ENCODE measurements around the gene SEPTIN12.

The SEPTIN12 gene

DNA sequence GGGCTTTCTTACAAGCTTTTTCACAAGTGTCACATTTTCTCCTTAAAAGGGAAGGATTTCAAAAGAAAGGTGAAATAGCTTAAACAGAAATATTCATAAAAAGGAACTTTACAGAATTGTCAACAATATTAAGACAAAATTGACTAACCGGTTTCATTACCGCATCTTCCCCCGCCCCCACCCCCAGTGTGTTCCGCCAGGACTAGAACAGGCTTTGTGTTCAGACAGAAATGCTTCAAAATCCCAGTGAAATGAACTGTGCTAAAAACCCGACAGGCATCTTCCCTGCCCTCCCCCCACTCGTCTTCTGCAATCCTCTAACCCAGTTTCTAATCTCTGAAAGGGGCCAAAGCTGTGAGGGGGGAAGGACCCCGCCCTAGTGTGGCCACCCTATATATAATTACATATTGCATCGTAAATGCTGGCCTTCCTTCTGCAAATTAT is 15.3 kb upstream of the SEPTIN12 start:
- TF ChIP-seq CTCF (conservative IDR thresholded peaks at IDR 0.05; ENCODE audit: low read depth, low read length): no peak
- H3K4me3 ChIP-seq (ENCODE audit: low read depth, low read length): no peak overlapping the region
- no peak for DNase-seq (ENCODE audit: low read depth)

DNA sequence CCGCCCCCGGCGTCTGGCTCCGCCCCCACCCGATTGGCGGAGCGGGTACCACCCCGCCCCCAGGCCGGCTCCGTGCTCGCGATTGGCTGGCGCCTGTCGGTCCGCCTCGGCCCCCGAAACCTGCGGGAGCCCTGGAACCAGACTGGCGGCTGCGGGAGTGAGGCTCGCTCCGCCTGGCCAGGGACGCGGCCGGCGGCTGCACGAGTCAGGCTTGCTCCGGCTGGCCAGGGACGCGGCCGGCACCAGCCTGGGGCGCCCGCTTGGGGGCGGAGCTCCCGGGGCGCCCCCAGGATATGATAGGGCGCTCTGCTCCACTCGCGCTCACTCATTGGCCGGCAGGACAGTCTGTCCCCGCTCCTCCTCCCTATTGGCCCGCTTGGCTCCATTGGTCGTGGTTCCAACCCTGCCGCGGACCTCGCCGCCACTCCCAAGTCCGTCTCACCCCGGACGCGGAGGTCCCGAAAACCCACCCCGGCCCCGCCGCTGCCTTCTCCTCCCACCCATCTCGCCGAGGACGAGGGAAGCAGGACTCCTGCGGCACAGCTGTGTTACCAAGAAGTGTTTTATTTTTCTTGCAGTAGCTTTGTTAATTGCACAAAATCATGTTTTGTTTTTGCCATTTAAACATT is 14.6 kb upstream of the SEPTIN12 start:
- TF ChIP-seq CTCF (conservative IDR thresholded peaks at IDR 0.05; ENCODE audit: low read depth, low read length): no peak
- DNase-seq (ENCODE audit: low read depth): peak; percentile 94
- H3K4me3 ChIP-seq (ENCODE audit: low read depth, low read length): peak overlapping the region; percentile 81

- DNase-seq (ENCODE audit: low read depth): peak; percentile 35
- peak within 1 kb of the TSS; percentile 81 for H3K4me3 ChIP-seq (ENCODE audit: low read depth, low read length)
- no peak for TF ChIP-seq CTCF (conservative IDR thresholded peaks at IDR 0.05; ENCODE audit: low read depth, low read length)
These were observed 14.0 kb upstream of the SEPTIN12 start, which contains the start of gene ROGDI for GRCh38 chr16:4801962-4802658. TSS of gene ROGDI (minus strand) at chr16:4802633. CDS start at chr16:4802571, 62 bp downstream.

DNA sequence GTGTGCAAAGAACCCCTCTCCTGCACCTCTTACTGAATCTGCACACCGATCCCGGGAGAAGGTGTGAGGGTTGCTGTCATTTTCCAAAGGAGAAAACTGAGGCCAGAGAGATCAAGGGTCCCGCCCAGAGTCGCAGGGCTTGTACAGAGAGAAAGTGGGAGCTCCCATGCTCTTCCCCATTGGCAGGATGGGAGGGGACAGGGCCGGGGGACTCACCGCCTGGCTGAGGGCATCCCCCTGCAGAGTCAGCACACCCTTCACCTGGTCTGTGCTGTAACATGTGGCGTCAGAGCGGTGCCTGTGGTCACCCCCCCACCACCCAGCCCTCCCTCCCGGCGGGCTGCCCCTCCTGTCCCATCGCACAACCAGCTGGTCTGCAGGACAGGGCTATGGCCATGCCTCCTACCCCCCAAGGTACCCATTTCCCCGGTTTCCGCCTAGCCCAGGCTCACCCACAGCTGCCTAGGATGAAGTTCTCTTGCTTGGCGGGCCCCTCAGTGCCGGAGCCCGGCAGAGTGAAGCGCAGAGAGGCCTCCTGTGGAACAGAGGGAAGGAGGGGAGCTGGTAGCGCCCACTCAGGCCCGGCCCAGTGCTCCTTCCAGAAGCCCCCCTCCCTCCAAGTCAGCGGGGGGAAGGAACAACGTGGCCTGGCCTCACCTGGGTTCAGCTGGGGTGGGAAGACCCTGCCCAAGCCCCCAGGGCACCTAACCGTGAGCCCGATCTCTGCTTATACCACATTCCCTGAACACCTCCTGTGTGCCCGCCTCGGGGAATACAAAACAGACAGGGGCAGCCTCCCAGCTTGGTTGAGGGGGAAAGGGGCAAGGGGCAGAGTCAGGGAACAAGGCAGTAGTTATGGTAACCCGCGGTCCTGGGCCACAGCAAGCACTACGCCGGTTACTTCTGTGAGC is 13.2 kb upstream of the SEPTIN12 start:
- no peak for TF ChIP-seq CTCF (conservative IDR thresholded peaks at IDR 0.05; ENCODE audit: low read depth, low read length)
- peak overlapping the region; percentile 81 for H3K4me3 ChIP-seq (ENCODE audit: low read depth, low read length)
- no peak for DNase-seq (ENCODE audit: low read depth)

- DNase-seq (ENCODE audit: low read depth): no peak
- H3K4me3 ChIP-seq (ENCODE audit: low read depth, low read length): no peak overlapping the region
These were observed 12.3 kb upstream of the SEPTIN12 start for GRCh38 chr16:4800290-4801041.

More at GRCh38 chr16:4800290-4801041, 12.3 kb upstream of the SEPTIN12 start:
- TF ChIP-seq CTCF (conservative IDR thresholded peaks at IDR 0.05; ENCODE audit: low read depth, low read length): no peak

All from choroid plexus epithelial cell (primary cell).